C4-2B (cell line): Measurements from ENCODE around the gene FDPS.
A peak's percentile ranks its signal among the peaks of the same experiment; 100 is the strongest.

ENCODE experiments used
- H3K27ac ChIP-seq: fragments of 450-650 bp; 2 replicates; pipeline ENCODE4 v1.5.1; 2017
- CTCF ChIP-seq: fragments of 450-650 bp; conservative IDR thresholded peaks from 2 replicates; pipeline ENCODE4 v1.5.1; 2017; ENCODE audit warnings: mild to moderate bottlenecking
- ZFX ChIP-seq: fragments of 450-650 bp; IDR thresholded peaks from 2 replicates; pipeline ENCODE4 v1.6.1; 2017

FDPS gene

GRCh38 chr1:155297384-155297783 lies 11.3 kb upstream of the FDPS start:
- H3K27ac ChIP-seq = no peak overlapping the region
- no peak for TF ChIP-seq CTCF

- H3K27ac ChIP-seq = no peak overlapping the region
- TF ChIP-seq CTCF (no peak), ZFX (no peak)
These were observed 8.6 kb upstream of the FDPS start for GRCh38 chr1:155300024-155300423.

GRCh38 chr1:155300553-155301329 lies 7.9 kb upstream of the FDPS start:
- H3K27ac ChIP-seq = no peak overlapping the region
- TF ChIP-seq ZFX = no peak
- no peak for TF ChIP-seq CTCF

- no peak within 1 kb of the TSS for H3K27ac ChIP-seq
- no peak for TF ChIP-seq CTCF
These were observed 7.3 kb upstream of the FDPS start, which contains the start of gene PKLR for GRCh38 chr1:155301342-155301841. PKLR (minus strand) TSS chr1:155301438; CDS start chr1:155301395, 43 bp downstream.

- H3K27ac ChIP-seq = no peak overlapping the region
- no peak for TF ChIP-seq CTCF
- TF ChIP-seq ZFX = no peak
These were observed 4.1 kb upstream of the FDPS start for GRCh38 chr1:155304558-155305063.

GRCh38 chr1:155305881-155306391 lies 2.7 kb upstream of the FDPS start:
- no peak for TF ChIP-seq CTCF
- no peak for TF ChIP-seq ZFX
- no peak overlapping the region; the same call in 1 of the 2 replicates for H3K27ac ChIP-seq

GRCh38 chr1:155307247-155307740 lies 1.4 kb upstream of the FDPS start:
- no peak for TF ChIP-seq CTCF
- no peak for TF ChIP-seq ZFX
- peak overlapping the region; percentile 93 for H3K27ac ChIP-seq
